Inferior parietal cortex (tissue), 1 donor: ENCODE results near the gene SLC35G4.
"Not testable (repeated sequence)": the region's sequence is repeated elsewhere in the genome, so short reads cannot be mapped to it uniquely, and the experiment has no call there.

Source experiments
- DNase-seq: peaks from one replicate; pipeline ENCODE4 v3.0.0-alpha.2; 2016; ENCODE audit errors: extremely low spot score

Gene SLC35G4

GRCh38 chr18:11614042-11614441 is 4.6 kb downstream of the SLC35G4 start:
- not testable (repeated sequence) for DNase-seq

GRCh38 chr18:11614981-11615380 is 5.6 kb downstream of the SLC35G4 start:
- DNase-seq: not testable (repeated sequence)

DNA sequence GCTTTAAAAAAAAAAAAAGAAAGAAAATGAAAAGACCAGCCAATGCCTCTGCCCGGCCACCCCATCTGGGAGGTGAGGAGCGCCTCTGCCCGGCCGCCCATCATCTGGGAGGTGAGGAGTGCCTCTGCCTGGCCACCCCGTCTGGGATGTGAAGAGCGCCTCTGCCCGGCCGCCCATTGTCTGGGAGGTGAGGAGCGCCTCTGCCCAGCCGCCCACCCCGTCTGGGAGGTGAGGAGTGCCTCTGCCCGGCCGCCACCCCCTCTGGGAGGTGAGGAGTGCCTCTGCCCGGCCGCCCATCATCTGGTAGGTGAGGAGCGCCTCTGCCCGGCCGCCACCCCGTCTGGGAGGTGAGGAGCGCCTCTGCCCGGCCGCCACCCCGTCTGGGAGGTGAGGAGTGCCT is 37.9 kb downstream of the SLC35G4 start:
- not testable (repeated sequence) for DNase-seq

DNA sequence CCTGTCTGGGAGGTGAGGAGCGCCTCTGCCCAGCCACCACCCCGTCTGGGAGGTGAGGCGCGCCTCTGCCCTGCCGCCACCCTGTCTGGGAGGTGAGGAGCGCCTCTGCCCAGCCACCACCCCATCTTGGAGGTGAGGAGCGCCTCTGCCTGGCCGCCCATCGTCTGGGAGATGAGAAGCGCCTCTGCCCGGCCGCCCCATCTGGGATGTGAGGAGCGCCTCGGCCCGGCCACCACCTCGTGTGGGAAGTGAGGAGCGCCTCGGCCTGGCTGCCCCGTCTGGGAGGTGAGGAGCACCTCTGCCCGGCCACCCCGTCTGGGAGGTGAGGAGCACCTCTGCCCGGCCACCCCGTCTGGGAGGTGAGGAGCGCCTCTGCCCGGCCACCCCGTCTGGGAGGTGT is 38.4 kb downstream of the SLC35G4 start:
- DNase-seq: not testable (repeated sequence)

DNA sequence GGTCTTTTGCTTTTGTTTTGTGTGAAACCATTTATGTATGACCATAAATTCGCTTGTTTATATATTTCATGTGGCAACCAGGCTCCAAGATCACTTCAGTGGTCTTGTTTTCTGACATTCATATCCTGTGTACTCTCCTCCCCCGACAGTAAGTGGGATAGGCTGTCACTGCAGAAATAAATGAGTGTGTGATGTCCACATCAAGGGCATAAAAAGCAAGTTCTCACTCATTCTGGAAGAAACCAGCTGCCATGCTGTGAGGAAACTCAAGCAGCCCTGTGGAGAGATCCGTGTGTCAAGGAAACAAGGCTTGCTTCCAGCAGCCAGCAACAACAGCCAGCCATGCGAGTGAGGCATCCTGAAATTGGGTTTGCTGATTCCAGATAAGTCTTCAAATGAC is 40.4 kb downstream of the SLC35G4 start:
- DNase-seq: no peak

DNA sequence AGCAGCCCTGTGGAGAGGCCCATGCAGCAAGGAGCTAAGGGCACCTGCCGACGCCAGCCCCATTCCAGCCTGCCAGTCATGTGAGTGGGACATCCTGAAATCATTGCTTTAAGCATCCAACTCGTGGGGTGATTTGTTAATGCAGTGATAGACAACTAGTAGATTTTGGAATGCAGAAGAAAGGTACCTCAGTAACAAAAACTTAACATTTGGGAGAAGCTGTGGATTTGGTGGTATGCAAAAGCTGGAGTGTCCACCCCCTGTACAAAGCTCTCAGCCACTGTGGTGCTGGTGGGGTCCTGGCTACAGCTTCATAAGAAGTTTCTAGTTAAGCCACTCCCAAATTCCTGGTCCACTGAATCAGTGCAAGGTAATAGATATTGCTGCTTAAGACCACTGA is 42.5 kb downstream of the SLC35G4 start:
- DNase-seq: no peak

GRCh38 chr18:11653521-11653920 is 44.1 kb downstream of the SLC35G4 start:
- DNase-seq: no peak

- DNase-seq: peak; percentile 66
Measured at GRCh38 chr18:11654736-11655605, 45.6 kb downstream of the SLC35G4 start.

- no peak for DNase-seq
Measured at GRCh38 chr18:11655606-11655932, 46.2 kb downstream of the SLC35G4 start.

DNA sequence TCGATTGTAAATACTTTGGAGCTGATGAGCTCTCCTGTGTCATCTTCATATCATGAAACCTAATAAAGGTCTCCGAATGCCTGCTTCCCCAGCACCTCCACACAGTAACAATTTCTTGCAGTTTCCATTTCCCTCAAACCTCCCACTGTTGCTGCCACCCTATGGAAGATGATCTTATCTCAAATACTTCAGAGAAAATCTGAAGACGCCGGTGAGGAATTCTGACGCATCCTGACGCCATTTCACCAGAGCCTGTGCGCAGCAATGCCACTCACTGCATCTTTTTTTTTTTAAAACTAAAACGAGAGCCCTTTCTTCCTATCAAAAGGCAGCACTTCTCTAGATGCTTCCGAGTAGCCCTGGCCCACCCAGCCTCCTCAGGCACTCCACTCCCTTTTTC is 47.8 kb downstream of the SLC35G4 start:
- no peak for DNase-seq

GRCh38 chr18:11657554-11657953 is 48.2 kb downstream of the SLC35G4 start:
- DNase-seq: no peak

GRCh38 chr18:11658019-11658418 is 48.6 kb downstream of the SLC35G4 start:
- DNase-seq: no peak

DNA sequence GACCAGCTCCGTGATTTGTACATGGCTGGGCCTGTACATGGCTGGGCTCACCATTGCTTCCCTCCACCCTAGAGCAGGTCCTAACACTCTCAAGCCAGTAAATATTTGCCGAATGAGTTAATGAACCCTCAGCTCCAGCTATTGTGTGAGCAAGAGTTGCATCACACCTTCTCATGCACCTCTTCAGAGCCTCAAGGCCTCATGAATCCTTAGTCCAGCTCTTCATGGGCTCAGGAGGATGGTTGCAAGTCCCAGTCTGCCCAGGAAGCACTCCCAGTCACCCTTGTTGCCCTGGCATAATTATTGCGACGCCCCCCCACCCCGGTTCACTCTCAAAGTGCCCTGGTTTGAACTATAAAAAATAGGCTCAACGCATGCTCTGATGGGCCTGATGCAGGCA is 49.6 kb downstream of the SLC35G4 start:
- no peak for DNase-seq
